T-helper 2 cell treated with Interferon-gamma antibody and Interleukin-4, amounts not matched to agents 100 ng/mL and 5 ng/mL, for 36 hours (primary cell): ENCODE measurements around the gene LBH. TPM values are rescaled to one million over a fixed set of nuclear protein-coding genes. Genes with fewer than 3 reads are reported as not detected.

Experiments
- intact Hi-C: fragments of 100-400 bp; cut with micrococcal nuclease; formaldehyde crosslinking; loops from one replicate; pipeline ENCODE4 v1.15.1; 2023
- total RNA-seq: library from RNA; stranded (reverse); gene quantifications from 2 replicates; pipeline ENCODE4 v1.2.3, GENCODE V29; 2022

Gene LBH
- total RNA-seq, 1 donor from 2014 or later, result 68.9 TPM

- intact Hi-C loops, result no loop called here
Measured at GRCh38 chr2:30300456-30301221, 69.3 kb downstream of the LBH start.

GRCh38 chr2:30301551-30301950, 70.2 kb downstream of the LBH start:
- intact Hi-C loops, result no loop called here

GRCh38 chr2:30302566-30302965, 71.2 kb downstream of the LBH start:
- intact Hi-C loops, result no loop called here

GRCh38 chr2:30303095-30303494, 71.8 kb downstream of the LBH start:
- intact Hi-C loops, result no loop called here

- intact Hi-C loops, result no loop called here
Measured at GRCh38 chr2:30305235-30305634, 73.9 kb downstream of the LBH start.

- intact Hi-C loops, result no loop called here
Measured at GRCh38 chr2:30306522-30306921, 75.2 kb downstream of the LBH start.

GRCh38 chr2:30308280-30308679, 76.9 kb downstream of the LBH start:
- intact Hi-C loops, result no loop called here

Other genes with a start within 250 kb of the LBH start
- 18.5 and 19.5 TPM in 2 replicates for gene YPEL5, start 84.5 kb upstream of the LBH start, total RNA-seq
- gene LCLAT1, start 215.7 kb downstream of the LBH start, total RNA-seq, result 22.7 and 23.2 TPM in 2 replicates